Stimulated activated CD4-positive, alpha-beta T cell treated with anti-CD3 and anti-CD28 coated beads, Interleukin-15, amount 100 ng/mL, for 1 hour (primary cell): ENCODE data around the gene PER1.
"Not testable (repeated sequence)": the region's sequence is repeated elsewhere in the genome, so short reads cannot be mapped to it uniquely, and the experiment has no call there.

ENCODE experiments used
- DNase-seq, 2 donors: peaks; one replicate each; pipeline ENCODE4 v3.0.0-alpha.2; 2020; ENCODE audit warnings: low read depth in 1 of 2, low spot score in 1 of 2

The PER1 gene

DNA sequence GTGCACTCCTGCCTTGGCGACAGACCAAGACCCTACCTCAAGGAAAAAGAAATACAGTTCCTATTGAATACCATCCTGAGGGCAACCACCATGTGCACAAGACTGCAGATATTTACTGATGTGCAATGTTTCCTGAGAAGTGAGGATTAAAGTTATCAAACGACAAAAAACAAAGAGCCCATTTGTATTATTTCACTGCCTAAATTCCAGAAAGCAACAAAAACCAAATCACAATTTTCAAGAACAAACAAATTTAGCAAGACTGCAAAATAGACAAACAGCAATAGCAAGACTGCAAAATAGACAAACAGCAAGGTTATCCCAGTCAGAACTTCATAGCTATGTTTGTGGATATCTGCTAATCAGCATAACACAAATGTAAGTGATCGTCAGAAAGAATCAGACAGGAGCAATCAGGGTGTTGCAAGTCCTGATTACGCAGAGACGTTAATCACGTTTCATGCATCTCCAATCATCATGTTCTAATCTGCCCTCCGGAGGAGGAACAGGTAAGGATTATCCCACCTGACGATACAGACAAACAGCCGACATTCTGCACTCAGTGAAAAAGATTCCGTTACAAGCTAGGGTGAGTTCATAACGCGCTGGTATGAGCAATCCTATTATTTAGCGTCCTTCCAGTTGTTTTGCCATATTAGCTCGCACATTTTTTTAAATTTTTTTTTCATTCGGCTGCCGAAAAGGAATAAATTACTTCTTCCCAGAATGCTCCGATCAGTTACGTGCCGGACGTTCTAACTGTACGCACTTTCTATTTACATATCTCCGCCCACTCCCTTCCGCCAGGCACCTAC, 21.1 kb upstream of the PER1 start:
- no peak for DNase-seq

GRCh38 chr17:8170186-8170585, 18.0 kb upstream of the PER1 start:
- not testable (repeated sequence) for DNase-seq

DNA sequence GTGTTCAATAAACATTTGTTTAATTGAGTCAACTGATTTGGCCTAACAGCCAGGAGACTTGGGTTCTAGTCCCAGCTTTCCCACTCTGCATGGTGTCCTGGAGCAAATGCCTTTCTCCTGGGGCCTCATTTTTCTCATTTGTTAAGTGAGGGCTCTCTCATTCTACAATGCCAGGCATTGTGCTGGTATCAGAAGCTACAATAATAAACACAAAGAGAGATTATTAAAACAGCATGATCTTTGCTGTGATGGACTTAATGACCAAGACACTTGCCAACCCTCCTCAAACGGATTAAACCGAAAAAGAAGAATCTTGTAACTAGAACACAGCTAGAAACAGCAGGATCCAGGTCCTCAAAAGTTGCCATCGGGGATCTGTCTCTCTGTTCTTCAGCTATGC, 15.3 kb upstream of the PER1 start:
- no peak for DNase-seq

- no peak for DNase-seq
These were observed 14.5 kb upstream of the PER1 start for GRCh38 chr17:8166731-8167130.

DNA sequence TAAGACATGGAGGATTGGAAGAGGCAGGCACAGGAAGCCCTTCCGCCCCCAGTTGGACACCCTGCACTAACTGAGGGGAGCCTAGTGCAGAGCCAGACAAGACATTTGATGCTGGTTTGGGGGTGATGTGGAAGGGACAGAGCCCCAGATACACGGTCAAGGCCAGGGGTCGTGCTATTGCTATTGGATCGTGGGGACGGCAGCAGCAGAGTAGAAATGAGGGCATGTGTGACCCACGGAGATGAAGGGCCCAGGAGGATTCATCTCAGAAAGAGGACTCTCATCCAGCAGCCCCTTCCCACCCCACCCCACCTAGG, 12.6 kb upstream of the PER1 start:
- DNase-seq = no peak

DNA sequence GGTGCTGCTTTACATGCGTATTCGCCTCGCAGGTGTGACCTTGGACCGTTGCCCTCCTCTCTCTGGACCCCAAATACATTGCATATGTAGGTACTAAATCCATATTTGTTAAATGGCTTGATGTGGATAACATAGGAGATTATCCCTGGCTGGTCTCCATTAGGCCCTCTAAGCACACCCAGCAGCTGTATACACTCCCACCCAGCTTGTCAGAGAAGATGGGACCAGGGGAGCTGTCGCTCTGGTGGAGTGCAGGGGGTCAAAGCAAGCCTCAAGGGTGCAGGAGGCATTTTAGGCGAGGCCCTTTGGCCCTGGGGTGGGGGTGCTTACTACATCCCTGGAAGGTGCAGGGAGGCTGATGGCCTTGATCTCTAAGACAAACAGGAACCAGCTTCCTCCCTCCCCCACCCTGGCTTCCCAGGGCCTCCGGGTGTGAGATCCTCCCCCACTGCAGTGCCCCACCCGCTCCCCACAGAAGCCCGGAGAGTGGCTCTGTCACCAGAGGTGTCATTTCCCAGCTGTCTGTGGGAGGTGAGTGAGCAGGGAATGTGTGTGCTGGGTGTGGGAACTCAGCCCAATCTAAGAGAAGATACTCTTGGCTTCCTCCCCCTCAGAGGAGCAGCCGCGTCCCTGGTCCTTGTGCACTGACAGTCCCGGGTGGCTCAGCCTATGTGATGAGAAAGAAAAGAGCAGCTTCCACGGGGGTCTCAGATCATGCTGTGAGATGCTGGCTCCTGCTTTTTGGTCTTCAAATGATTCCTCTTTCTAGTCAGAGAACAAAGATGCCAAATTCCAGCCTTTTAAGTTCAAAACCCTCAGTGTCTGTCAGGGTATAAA, 12.0 kb upstream of the PER1 start:
- no peak for DNase-seq

DNA sequence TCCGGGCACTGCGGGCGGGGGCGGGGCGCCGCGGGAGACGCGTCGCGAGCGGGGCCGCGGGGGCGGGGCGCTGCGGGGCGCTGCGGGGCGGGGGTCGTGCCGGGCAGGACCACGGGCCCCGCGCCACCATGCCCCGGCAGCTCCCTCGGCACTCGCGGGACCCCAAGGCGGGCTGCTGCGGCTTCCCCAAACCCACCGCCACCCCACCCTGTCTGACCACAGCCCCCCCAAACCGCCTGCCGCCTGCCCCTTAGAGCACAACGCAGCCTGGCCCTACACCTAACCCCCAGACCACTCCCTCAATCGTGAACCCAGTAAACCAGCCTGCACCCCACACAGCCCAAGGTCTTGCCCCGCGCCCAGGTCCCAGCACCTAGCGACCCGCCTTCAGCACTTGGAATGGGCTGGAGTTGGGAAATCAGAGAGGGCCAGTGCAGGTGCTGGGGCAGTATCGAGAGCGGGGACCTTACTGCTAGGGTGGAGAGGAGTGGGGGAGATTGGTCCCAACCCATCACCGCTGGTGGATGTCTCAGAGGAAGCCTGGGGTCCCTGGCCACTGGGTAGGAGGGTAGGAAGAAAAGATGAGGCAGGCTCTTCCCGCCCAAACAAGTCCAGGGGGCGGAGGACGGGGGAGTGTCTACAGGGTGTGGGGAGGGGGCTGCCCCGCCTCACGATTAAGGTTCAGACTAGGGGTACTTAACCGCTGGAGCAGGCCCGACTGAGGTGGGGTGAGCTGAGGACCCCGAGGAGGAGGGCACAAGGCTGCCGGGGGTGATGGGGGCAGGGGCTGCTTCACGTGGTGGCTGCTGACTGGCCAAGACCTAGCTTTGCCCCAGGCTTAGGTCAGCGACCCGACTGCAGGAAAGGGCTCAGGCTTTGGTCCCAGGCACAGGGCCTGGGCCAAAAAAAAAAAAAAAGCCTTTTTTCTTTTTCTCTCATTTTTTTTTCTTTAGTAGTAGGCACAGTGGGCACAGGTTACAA, 11.1 kb upstream of the PER1 start:
- no peak for DNase-seq

- DNase-seq = peak; percentile 63 to 76
These were observed 10.2 kb upstream of the PER1 start, which contains the start of gene VAMP2 for GRCh38 chr17:8162233-8162996. TSS of gene VAMP2 (minus strand) at chr17:8162948. CDS start at chr17:8162879, 69 bp downstream.

GRCh38 chr17:8161289-8162232, 9.4 kb upstream of the PER1 start:
- DNase-seq = no peak

DNA sequence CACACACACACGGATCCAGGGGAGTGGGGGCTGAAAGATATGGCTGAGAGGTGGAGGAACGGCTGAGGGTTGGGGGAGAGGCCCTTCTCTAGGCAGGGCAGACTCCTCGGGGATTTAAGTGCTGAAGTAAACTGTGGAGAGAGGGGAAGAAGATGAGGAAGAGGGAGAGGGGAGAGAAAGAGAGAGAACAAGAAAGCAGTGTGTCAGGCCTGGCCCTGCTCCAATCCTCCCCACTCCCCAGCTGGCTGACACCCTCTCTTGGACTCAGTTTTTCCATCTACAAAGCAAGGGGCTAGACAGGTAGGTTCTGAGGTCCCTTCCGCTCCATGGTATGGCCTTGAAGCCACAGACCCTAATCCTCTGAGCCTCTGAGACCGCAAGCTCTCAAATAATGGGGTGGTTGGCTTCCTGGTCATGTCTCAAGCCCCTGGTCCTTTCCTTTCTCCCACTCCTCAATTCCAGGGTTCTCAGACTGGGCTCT, 8.6 kb upstream of the PER1 start:
- no peak for DNase-seq

DNA sequence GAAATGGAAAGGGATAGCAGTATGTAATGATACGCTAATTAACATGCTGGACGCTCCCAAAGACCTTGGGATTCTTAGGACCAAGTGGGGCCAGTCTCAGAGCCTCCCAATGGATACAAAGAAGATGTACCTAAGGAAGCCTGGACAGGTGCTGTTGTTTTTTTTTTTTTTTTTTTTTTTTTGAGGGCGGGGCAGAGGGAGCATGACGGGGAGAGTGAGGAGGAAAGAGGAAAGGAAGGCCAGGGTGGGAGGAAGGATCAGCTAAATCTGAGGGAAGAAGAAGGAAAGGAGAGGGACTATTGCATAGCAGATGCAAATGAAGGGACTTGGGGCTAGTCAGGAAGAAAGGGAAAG, 8.0 kb upstream of the PER1 start:
- no peak for DNase-seq

DNA sequence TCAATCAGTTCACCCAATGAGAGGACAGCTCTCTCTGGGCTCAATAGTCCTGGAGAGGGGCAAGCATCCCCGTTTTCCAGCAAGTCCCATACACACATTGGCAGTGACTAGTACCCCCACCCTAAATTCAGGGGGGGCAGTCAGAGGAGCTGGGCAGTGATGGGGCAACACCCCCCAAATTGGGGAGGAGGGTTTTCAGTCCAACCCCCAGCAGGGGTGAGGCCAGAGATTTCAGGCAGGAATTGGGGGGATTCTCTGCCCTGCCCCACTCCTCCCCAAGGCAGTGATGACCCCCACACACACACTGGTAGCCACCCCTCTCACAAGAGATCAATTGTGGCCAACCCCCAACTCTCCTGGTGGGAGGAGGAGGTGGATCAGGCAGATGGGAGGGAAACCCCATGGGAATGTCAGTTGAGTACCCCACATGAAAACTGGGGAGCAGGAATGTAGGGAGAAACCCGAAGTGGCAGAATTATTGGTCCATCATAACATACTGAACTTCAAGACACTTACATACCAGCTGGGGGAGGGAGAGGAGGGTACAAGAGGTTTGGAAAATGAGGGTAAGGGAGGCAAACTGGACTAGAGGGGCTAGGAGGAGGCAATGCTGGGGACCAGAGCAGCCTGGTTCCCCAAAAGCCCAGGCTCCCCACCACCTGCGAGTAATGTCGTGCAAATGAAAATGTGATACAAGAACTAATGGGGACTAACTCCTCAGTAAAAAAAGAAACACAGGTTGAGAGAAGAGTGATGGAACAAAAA, 7.4 kb upstream of the PER1 start:
- no peak for DNase-seq

GRCh38 chr17:8159032-8159400, 6.8 kb upstream of the PER1 start:
- DNase-seq = no peak

GRCh38 chr17:8158267-8159031, 6.2 kb upstream of the PER1 start:
- DNase-seq = peak; percentile 65 to 73

DNA sequence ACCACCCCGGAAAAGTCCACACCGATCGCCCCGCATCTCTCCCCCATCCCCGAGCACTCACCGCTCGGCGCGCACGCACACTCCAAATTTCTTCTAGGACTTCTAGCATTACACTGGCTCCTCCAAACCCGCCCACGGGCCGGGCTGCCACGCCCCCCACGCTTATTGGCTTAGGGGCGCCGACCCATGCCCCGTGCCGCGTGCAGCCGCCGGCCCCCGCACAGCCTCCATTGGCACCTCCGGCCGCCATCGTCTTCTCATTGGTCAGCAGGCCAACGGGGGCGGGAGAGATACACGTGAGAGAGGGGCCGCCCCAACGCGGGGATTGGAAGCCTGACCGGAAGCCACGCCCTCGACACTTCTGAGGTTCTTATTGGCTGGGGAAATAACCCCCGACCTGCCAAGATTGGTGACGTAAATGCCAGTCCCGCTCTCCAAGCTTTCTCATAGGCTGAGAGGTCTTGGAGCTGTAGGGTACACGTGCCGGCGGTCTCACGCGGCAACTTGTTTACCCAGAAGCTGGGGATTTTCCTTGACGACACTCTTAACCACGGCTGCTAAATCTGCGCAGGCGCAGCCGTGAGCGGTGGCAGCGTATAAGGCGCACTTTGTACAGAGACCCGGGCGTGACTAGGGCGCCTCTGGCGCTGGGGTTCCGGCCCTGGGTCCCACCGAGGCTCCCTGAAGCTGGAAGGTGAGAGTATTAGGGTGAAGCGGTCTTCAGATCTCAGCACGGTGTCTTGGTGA, 4.2 kb upstream of the PER1 start:
- DNase-seq = peak; percentile 99 to 100

- no peak for DNase-seq
These were observed 3.7 kb upstream of the PER1 start for GRCh38 chr17:8155996-8156245.

DNA sequence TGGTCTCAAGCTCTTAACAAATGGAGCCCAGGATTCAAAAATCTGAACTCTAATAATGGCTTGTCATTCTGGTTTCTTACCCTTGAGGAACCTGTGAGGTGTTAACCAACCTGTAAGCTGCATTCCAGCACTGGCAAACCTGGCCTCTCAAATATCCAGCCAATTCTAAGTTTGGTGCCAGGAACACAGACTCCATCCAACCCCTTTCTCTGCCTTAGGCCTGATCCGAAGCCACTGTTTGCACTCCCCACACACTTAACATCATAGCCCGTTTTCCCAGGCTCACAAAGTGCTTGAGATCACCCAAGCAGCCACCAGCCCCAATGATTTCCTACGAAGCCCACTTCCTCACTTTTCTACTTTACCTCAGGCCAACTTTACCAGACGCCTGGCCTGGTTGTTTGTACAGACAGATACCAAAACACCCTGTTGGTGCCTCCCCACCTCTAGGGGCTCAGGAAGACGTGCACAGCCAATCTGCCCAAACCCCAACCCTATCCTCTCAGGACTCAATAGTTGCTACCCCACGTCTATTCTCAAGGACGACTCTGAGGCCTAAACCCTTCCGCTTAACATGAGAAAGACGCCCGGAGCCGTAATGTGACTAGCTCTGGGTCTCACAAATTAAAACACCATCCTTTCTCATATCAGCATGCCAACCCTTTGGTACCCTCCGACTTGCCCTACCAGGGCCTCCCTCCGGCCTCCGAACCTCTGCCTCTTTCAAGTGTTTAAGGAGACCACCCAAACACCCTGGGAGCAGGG, 3.2 kb upstream of the PER1 start:
- no peak for DNase-seq
